T follicular helper cell (primary cell): ENCODE measurements around the gene SLC6A19.

Experiments used
- DNase-seq: peaks from one replicate; pipeline ENCODE4 v3.0.0-alpha.2; 2020; ENCODE audit warnings: low read depth

Gene SLC6A19

GRCh38 chr5:1209896-1210776 is 8.7 kb downstream of the SLC6A19 start:
- no peak for DNase-seq

- DNase-seq, result no peak
These were observed 9.4 kb downstream of the SLC6A19 start for GRCh38 chr5:1210832-1211251.

DNA sequence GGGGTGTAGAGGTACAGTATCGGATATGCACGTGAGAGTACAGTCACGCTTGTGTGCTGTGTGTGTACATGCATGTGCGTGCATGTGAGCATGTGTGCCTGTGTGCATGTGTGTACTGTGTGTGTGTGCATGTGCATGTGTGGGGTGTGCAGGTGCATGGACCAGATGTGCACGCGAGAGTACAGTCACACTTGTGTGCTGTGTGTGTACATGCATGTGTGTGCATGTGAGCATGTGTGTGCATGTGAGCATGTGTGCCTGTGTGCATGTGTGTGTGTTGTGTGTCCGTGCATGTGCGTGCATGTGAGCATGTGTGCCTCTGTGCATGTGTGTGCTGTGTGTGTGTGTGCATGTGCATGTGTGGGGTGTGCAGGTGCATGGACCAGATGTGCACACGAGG is 10.3 kb downstream of the SLC6A19 start:
- DNase-seq, result no peak

DNA sequence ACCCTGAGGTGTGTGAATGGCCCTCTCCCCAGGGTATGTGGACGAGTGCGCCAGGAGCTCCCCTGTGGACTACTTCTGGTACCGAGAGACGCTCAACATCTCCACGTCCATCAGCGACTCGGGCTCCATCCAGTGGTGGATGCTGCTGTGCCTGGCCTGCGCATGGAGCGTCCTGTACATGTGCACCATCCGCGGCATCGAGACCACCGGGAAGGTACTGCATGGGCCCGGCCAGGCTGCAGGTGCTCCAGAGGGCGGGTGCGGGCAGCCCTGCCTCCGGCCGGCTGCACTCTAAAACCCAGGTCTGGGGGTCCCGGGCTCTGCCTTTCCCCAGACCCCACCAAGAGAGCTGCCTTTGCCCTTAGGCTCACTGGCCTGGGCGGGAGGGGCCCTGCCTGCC is 10.9 kb downstream of the SLC6A19 start:
- no peak for DNase-seq

- no peak for DNase-seq
These were observed 11.5 kb downstream of the SLC6A19 start for GRCh38 chr5:1212881-1213280.

DNA sequence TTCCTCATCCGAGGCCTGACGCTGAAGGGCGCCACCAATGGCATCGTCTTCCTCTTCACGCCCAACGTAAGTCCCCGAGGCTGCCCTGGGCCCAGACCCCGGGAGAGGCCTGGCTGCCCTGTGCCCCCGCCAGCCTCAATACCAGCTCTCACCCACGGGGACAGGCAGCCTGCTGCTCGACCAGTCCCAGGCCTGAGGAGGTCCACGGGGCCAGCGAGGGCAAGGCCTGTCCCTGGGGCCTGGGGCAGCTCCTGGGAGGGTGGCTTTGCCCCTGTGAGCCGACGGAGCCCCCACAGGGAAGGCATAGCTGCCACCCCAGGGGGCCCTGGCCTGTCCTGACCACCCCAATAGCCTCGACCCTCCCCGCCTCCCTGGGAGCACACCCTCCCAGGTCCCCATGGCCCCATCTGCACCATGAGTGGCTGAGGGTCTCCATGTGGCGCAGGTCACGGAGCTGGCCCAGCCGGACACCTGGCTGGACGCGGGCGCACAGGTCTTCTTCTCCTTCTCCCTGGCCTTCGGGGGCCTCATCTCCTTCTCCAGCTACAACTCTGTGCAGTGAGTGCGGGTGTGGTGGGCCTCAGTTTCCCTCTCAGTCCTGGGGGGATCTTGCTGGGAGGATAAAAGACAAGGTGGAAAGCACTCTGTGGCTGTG is 12.2 kb downstream of the SLC6A19 start:
- DNase-seq, result no peak

- no peak for DNase-seq
These were observed 13.0 kb downstream of the SLC6A19 start for GRCh38 chr5:1214163-1214935.

- no peak for DNase-seq
These were observed 13.5 kb downstream of the SLC6A19 start for GRCh38 chr5:1214936-1215220.

DNA sequence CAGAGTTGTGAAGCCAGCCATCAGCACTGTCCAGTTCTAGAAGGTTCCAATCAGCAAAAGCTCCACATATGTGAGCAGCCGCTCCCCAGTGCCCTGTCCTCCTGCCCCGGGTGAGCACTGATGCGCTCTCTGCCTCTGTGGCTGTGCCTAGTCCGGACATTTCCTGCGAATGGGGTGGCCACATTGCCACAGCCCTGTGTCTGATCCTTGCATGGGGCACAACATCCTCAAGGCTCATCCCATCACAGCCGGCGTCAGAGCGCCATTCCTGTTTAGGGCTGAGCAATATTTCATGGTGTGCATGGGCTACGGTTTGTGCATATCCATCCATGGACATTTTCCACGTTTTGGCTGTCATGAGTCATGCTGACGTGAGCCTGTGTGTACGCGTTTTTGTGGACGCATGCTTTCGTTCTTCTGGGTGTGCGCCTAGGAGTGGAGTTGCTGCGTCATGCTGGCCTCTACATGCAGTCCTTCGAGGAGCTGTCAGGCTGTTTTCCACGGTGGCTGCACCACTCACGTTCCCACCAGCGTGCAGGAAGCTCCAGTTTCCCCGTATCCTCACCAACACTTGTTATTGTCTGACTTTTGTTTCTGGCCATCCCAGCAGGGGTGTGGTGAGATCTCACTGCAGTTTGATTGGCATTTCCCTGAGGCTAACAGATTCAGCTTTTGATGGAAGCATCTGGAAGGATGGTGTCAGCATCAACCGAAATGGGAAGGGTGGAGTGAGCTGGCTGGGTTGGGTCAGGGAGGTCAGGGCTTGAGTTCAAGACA is 14.1 kb downstream of the SLC6A19 start:
- no peak for DNase-seq

GRCh38 chr5:1216211-1216917 is 15.0 kb downstream of the SLC6A19 start:
- no peak for DNase-seq

DNA sequence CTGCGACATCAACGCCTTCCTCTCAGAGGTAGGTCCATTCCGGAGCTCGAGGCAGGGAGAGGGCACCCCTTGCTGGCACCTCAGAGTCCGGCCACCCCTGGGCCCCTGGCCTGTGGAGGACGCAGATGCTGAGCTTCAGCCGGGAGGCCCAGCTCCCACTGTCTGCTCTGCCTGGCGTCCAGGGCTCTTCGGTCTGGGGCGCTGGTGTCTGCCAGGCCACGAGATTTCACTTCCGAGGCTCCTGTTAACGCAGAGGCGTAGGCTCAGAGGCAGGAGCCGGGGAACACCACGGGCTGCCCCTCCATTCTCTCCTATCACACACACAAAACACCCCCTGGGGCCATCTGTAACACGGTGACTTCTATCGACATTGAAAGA is 15.5 kb downstream of the SLC6A19 start:
- DNase-seq, result no peak

GRCh38 chr5:1217596-1218206 is 16.3 kb downstream of the SLC6A19 start:
- DNase-seq, result no peak

DNA sequence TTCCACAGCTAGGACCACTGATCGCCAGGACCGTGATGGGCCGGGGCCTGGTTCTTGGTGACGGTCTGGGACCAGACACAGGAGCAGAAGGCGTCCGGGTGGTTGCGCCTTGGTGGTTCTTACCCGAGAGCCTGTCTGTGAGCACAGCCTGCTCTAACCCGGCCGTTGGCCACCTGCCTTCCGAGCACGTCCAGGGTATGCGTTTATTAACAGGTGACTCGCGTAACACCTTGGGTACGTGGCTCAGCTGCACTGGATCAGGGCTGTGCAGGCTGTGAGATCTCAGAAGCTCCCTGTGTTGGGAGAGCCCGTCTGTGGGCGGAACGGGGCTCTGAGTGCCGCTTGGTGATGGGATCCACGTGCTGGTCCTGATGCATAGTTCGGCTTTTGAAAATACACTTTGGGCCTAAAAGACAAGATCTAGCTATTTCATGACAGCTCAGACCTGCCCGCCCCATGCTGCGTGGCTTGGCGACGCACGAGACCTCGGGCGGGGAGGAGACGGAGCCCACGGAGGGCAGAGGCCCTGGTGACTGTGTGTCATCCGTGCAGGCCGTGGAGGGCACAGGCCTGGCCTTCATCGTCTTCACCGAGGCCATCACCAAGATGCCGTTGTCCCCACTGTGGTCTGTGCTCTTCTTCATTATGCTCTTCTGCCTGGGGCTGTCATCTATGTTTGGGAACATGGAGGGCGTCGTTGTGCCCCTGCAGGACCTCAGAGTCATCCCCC is 17.1 kb downstream of the SLC6A19 start:
- DNase-seq, result no peak

DNA sequence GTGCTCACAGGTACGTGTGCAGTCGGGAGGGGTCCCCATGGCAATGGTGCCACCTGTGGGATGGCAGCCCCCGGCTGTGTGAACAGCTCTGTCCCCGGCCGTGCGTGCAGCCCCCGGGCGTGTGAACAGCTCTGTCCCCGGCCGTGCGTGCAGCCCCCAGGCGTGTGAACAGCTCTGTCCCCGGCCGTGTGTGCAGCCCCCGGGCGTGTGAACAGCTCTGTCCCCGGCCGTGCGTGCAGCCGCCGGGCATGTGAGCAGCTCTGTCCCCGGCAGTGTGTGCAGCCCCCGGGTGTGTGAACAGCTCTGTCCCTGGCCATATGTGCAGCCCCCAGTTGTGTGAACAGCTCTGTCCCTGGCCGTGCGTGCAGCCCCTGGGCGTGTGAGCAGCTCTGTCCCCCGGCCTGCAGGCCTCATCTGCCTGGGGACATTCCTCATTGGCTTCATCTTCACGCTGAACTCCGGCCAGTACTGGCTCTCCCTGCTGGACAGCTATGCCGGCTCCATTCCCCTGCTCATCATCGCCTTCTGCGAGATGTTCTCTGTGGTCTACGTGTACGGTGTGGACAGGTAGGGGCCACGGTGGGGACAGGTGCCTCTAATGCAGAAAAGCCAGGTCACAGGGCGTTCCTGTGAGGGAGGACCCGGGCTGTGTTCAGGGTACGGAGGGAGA is 17.8 kb downstream of the SLC6A19 start:
- DNase-seq, result no peak

DNA sequence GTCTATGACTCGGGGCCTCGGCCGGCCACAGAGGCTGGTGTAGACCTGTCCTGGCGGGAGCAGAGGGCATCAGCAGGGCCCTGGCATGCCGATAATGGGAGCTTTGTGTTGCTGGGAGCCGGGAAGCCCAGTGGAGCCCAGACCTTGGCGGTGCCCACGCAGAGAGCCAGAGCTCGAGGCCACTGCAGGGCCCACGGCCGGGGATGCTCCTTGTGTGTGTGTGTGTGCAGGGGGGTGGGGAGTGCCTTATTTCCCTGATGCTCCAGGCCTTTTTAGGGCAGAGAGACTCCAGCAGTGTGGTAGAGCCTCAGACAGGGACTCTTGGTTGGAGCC is 18.3 kb downstream of the SLC6A19 start:
- no peak for DNase-seq

DNA sequence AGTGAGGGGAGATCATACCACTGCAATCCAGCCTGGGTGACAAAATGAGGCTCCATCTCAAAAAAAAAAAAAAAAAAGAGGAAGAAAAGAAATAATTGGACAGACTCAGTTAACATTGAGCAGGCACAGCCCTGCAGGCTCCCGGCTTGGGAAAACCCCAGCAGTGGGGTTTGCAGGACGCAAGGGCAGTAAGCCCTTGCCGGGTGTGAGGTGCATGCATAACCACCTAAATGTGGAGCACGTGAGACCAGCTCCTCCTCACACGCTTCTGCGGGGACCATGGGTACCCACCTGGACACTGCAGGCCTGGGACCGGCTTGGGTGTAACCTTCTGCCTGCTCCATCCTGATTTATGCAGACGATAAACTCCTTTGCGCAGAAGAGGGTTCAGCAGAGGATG is 19.0 kb downstream of the SLC6A19 start:
- no peak for DNase-seq

GRCh38 chr5:1220831-1221230 is 19.4 kb downstream of the SLC6A19 start:
- no peak for DNase-seq

GRCh38 chr5:1221721-1222120 is 20.3 kb downstream of the SLC6A19 start:
- no peak for DNase-seq

GRCh38 chr5:1222147-1222546 is 20.8 kb downstream of the SLC6A19 start:
- no peak for DNase-seq
